Ectodermal cell (in vitro differentiated cells): ENCODE results near the gene C4B. TPM values are rescaled to one million over a fixed set of nuclear protein-coding genes. Genes with fewer than 3 reads are reported as not detected.
"Not testable (repeated sequence)": the region's sequence is repeated elsewhere in the genome, so short reads cannot be mapped to it uniquely, and the experiment has no call there.

Experiments
- H3K27ac ChIP-seq: 2 replicates; pipeline ENCODE4 v1.7.0; 2013; ENCODE audit warnings: mild to moderate bottlenecking, low read depth, low read length; ENCODE audit not compliant: insufficient read depth, poor library complexity, severe bottlenecking
- H3K27me3 ChIP-seq: 2 replicates; pipeline ENCODE4 v1.7.0; 2013; ENCODE audit warnings: mild to moderate bottlenecking, low read length; ENCODE audit not compliant: insufficient read depth, control insufficient read depth, poor library complexity, severe bottlenecking
- H3K36me3 ChIP-seq: one replicate; pipeline ENCODE4 v1.7.0; 2013; ENCODE audit warnings: low read length; ENCODE audit not compliant: control insufficient read depth, insufficient read depth
- H3K4me1 ChIP-seq: one replicate; pipeline ENCODE4 v1.7.0; 2013; ENCODE audit warnings: low read length; ENCODE audit not compliant: control insufficient read depth, insufficient read depth
- H3K4me3 ChIP-seq: 2 replicates; pipeline ENCODE4 v1.7.0; 2013; ENCODE audit warnings: low read depth, low read length, control low read depth; ENCODE audit not compliant: insufficient read depth
- H3K9me3 ChIP-seq: 2 replicates; pipeline ENCODE4 v1.7.0; 2013; ENCODE audit warnings: mild to moderate bottlenecking, low read length, moderate library complexity; ENCODE audit not compliant: control insufficient read depth
- WGBS, 2 experiments: methylation state at CpG; one replicate each; pipeline ENCODE4 v1.1.7; 2013; ENCODE audit warnings: missing lambda C conversion rate in 2 of 2; 5-methylcytosine and 5-hydroxymethylcytosine counted together
- polyA plus RNA-seq, 4 experiments: library from polyadenylated mRNA; stranded (reverse); fragments of 50-300 nt; gene quantifications; one replicate each; pipeline ENCODE4 v1.2.3, GENCODE V29; 2013

Gene C4B
- polyA plus RNA-seq (2013, experiment 1 of 4) = 4.1 TPM
- 2.6 TPM for polyA plus RNA-seq (2013, experiment 2 of 4)
- 2.0 TPM for polyA plus RNA-seq (2013, experiment 3 of 4)
- polyA plus RNA-seq (2013, experiment 4 of 4) = 2.4 TPM

DNA sequence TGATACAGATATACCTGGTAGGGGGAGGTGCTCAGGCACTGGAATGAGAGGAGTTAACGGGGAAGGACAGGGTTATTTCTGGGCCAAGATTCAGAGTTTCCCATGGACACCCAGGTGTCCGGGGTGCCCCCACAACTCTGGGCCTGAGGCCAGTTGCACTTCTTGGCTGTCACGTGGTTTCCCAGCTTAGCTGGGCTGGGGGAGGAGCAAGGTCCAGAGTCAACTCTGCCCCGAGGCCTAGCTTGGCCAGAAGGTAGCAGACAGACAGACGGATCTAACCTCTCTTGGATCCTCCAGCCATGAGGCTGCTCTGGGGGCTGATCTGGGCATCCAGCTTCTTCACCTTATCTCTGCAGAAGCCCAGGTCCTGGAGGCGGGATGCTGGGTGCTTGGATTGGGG is at the start of gene C4B:
C4B (plus strand) TSS at position 249 of the 400 bp plus-strand sequence; CDS start at position 300, 51 bp downstream.
- WGBS, 2 experiments = no CpG with 5 or more reads among the region's 6 CpGs
- H3K9me3 ChIP-seq = not testable (repeated sequence)

GRCh38 chr6:31965700-31966099 is 48.9 kb upstream of the C4B start:
- Histone ChIP-seq H3K4me3 (no peak overlapping the region), H3K36me3 (peaks cover 71% of the 10 kb centered on the region)
- WGBS, 2 experiments = 95 to 96% methylated on average over 13 of the region's 13 CpGs

More for the DNA sequence above, at the start of gene C4B:
- H3K4me1 ChIP-seq, H3K36me3 ChIP-seq, H3K27me3 ChIP-seq, H3K27ac ChIP-seq, H3K4me3 ChIP-seq: not testable (repeated sequence)

DNA sequence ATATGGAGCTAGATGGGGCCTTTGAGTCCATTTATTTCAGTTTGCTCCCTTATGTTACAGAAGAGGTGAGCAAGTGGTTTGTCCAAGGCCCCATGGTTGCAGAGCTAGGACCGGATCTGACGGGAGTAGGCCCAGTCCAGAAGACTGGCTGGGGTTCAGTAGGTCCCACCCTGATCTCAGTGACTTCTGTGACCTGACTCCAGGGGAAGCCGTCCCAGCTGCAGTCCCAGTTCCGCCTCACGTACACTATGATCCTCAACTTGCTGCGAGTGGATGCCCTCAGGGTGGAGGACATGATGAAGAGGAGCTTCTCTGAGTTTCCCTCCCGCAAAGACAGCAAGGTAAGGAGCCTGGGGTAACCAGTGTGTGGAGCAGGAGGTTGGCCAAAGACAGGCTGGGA is 48.1 kb upstream of the C4B start:
- H3K9me3 ChIP-seq = no peaks in the 10 kb centered on the region
- H3K4me1 ChIP-seq = peaks cover 7% of the 10 kb centered on the region
- H3K27me3 ChIP-seq = no peaks in the 10 kb centered on the region
- WGBS, 2 experiments = 94 to 95% methylated on average over 7 of the region's 7 CpGs
- no peak overlapping the region for H3K4me3 ChIP-seq
- peaks cover 69% of the 10 kb centered on the region for H3K36me3 ChIP-seq
- no peak overlapping the region for H3K27ac ChIP-seq

More at GRCh38 chr6:31965700-31966099, 48.9 kb upstream of the C4B start:
- H3K27me3 ChIP-seq = no peaks in the 10 kb centered on the region
- H3K9me3 ChIP-seq = no peaks in the 10 kb centered on the region
- H3K4me1 ChIP-seq = peaks cover under 1% of the 10 kb centered on the region
- H3K27ac ChIP-seq = no peak overlapping the region

DNA sequence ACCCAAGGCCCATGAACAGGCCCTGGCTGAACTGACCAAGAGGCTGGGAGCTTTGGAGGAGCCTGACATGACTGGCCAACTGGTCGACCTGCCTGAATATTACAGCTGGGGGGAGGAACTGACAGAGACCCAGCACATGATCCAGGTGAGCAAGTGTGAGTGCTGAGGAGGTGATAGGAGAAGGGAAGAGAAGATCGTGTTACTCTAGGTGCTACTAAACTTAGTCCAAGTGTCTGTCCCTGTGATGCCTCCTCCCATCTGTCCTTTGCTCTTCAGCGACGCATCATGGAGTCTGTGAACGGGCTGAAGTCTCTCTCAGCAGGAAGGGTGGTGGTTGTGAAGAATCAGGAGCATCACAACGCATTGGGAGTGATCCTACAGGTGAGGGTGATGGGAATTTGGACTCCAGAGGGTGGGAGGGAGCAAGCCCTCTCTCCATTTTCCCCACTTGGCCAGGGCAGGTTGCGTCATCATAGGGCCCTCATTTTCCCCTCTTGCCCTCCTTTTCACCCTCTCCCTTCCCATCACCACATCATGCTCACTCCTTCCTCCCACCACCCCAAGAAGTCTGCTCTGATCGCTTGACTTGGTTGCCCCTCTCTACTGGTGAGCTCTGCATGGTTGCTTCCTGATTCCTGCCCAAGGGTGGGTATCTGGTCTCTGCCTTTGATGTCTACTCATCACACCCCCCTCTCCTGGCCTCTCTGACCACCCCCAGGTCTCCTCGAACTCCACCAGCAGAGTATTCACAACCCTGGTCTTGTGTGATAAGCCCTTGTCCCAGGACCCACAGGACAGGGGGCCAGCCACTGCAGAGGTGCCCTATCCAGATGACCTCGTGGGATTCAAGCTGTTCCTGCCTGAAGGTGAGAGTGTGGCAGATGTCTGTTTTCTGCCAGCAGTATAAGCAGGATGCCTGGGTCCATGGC is 47.3 kb upstream of the C4B start:
- H3K27ac ChIP-seq = no peak overlapping the region
- H3K36me3 ChIP-seq = peaks cover 62% of the 10 kb centered on the region
- no peaks in the 10 kb centered on the region for H3K27me3 ChIP-seq
- 92 to 95% methylated on average over 10 of the region's 10 CpGs for WGBS, 2 experiments
- no peak overlapping the region for H3K4me3 ChIP-seq
- no peaks in the 10 kb centered on the region for H3K9me3 ChIP-seq
- H3K4me1 ChIP-seq = peaks cover 7% of the 10 kb centered on the region

- Histone ChIP-seq H3K27me3 (no peaks in the 10 kb centered on the region), H3K27ac (no peak overlapping the region), H3K4me1 (peaks cover 7% of the 10 kb centered on the region), H3K9me3 (no peaks in the 10 kb centered on the region), H3K4me3 (no peak overlapping the region), H3K36me3 (peaks cover 55% of the 10 kb centered on the region)
- WGBS, 2 experiments = 92 to 94% methylated on average over 3 of the region's 3 CpGs
These were observed 46.7 kb upstream of the C4B start for GRCh38 chr6:31967926-31968320.

GRCh38 chr6:31968326-31968725 is 46.3 kb upstream of the C4B start:
- WGBS, 2 experiments = 95% methylated on average over 11 of the region's 11 CpGs
- no peaks in the 10 kb centered on the region for H3K9me3 ChIP-seq
- no peak overlapping the region for H3K27ac ChIP-seq
- H3K4me3 ChIP-seq = no peak overlapping the region
- H3K27me3 ChIP-seq = no peaks in the 10 kb centered on the region
- H3K4me1 ChIP-seq = peaks cover 7% of the 10 kb centered on the region
- H3K36me3 ChIP-seq = peaks cover 53% of the 10 kb centered on the region

DNA sequence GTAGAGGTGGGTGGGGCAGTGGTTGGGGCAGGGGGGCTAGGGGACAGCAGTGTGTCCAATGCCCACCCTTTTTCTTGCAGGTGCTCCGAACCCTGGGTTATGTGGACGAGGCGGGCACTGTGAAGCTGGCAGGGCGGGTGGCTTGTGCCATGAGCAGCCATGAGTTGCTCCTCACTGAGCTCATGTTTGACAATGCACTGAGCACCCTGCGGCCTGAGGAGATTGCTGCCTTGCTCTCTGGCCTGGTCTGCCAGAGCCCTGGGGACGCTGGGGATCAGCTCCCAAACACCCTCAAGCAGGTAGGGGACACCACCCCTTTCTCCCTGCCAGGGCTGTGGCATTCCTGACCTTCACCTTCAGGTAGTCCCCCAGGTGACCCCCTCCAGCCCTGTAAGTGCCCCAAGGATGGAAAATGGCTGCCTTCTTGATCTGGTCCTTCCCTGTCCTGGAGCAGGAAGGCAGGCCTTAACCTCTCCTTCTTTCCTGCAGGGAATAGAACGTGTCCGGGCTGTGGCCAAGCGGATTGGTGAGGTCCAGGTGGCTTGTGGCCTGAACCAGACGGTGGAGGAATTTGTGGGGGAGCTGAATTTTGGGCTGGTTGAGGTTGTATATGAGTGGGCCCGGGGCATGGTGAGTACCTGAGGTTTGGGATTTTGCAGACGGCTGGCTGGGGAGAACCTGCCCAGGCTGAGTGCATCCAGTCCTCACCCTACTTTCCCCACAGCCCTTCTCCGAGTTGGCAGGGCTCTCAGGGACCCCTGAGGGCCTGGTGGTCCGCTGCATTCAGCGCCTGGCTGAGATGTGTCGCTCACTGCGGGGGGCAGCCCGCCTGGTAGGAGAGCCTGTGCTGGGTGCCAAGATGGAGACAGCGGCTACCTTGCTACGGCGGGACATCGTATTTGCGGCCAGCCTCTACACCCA is 45.5 kb upstream of the C4B start:
- no peak overlapping the region for H3K4me3 ChIP-seq
- WGBS, 2 experiments = 95% methylated on average over 23 of the region's 23 CpGs
- no peaks in the 10 kb centered on the region for H3K27me3 ChIP-seq
- no peaks in the 10 kb centered on the region for H3K9me3 ChIP-seq
- H3K27ac ChIP-seq = no peak overlapping the region
- peaks cover 7% of the 10 kb centered on the region for H3K4me1 ChIP-seq
- peaks cover 47% of the 10 kb centered on the region for H3K36me3 ChIP-seq

DNA sequence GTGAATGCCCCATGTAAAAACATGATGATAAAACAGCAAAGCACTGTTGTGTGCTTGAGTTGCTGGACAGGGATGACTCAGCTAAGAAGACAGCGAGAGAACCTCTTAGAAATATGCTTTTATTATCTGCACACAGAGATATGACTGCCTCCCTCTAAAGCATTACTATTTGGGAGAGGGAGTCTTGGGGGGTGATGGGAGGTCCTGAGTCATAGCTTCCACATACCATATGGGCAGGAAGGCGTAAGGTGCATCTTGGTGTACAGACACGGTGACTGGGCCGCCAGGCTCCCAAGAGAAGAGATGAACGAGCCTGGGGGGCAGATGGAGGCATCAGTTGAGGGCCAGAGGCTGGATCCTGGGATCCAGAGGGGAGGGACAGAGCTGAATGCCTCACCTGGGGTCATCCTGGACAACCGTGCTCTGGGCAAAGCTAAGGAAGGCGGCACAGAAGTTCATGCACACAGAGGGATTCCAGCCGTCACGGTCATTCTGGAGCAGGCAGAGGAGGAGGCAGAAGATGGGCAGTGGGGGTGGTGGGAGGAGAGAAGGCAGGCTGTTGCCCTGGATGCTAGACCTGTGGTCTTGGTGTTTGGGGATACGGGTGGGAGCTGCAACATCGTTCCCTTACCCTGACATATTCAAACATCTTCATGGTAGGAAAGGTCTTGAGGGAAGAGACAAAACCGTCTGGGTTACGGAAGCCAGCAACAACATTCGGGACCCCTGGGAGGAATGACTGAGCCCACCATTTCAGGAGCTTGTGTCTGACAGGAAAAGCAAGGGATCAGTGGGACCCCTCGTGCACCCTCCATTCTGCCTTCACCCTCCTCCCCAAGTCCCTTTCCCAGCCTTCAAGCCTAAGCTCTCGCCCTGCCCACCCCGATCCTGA is 44.6 kb upstream of the C4B start:
- Histone ChIP-seq H3K36me3 (peaks cover 41% of the 10 kb centered on the region), H3K4me1 (peaks cover 7% of the 10 kb centered on the region), H3K4me3 (no peak overlapping the region), H3K9me3 (no peaks in the 10 kb centered on the region), H3K27me3 (no peaks in the 10 kb centered on the region), H3K27ac (no peak overlapping the region)
- 95% methylated on average over 16 to 17 of the region's 17 CpGs for WGBS, 2 experiments

- Histone ChIP-seq H3K36me3 (peaks cover 38% of the 10 kb centered on the region), H3K4me3 (peak overlapping the region; percentile 96)
- 95% methylated on average over 18 of the region's 18 CpGs for WGBS, 2 experiments
These were observed 43.9 kb upstream of the C4B start for GRCh38 chr6:31970604-31971271.

More at GRCh38 chr6:31970604-31971271, 43.9 kb upstream of the C4B start:
- Histone ChIP-seq H3K9me3 (no peaks in the 10 kb centered on the region), H3K4me1 (peaks cover 7% of the 10 kb centered on the region), H3K27ac (peak overlapping the region; percentile 98), H3K27me3 (no peaks in the 10 kb centered on the region)
